NCI-H1105 treated with DMSO at 0.1 percent for 48 hours (cell line): ENCODE data around the gene KRT7.

Experiments used
- DNase-seq: peaks from one replicate; lab custom pipeline; 2025; lab: John Stamatoyannopoulos, UW

KRT7 gene

GRCh38 chr12:52232674-52233461, at the start of gene KRT7:
KRT7 (plus strand) TSS chr12:52233243; CDS start chr12:52233297, 54 bp downstream.
- no peak for DNase-seq

GRCh38 chr12:52183544-52183910, 49.5 kb upstream of the KRT7 start:
- DNase-seq, result peak; percentile 18

- no peak for DNase-seq
These were observed 49.1 kb upstream of the KRT7 start for GRCh38 chr12:52183971-52184370.

GRCh38 chr12:52184813-52185212, 48.2 kb upstream of the KRT7 start:
- no peak for DNase-seq

- DNase-seq, result no peak
These were observed 47.6 kb upstream of the KRT7 start for GRCh38 chr12:52185400-52185967.

GRCh38 chr12:52186118-52186840, 46.8 kb upstream of the KRT7 start:
- no peak for DNase-seq

- no peak for DNase-seq
These were observed 45.8 kb upstream of the KRT7 start for GRCh38 chr12:52187206-52187605.

- DNase-seq, result no peak
These were observed 45.4 kb upstream of the KRT7 start for GRCh38 chr12:52187640-52188039.

- no peak for DNase-seq
These were observed 44.4 kb upstream of the KRT7 start for GRCh38 chr12:52188658-52189057.

- no peak for DNase-seq
These were observed 43.5 kb upstream of the KRT7 start for GRCh38 chr12:52189376-52190174.

- DNase-seq, result no peak
These were observed 41.9 kb upstream of the KRT7 start for GRCh38 chr12:52190860-52191729.

- peak; percentile 71 for DNase-seq
These were observed 40.9 kb upstream of the KRT7 start, which contains the start of gene KRT80 for GRCh38 chr12:52191841-52192791. KRT80 (minus strand) TSS chr12:52192014; CDS start chr12:52191902, 112 bp downstream.

GRCh38 chr12:52193532-52193931, 39.5 kb upstream of the KRT7 start:
- DNase-seq, result no peak

GRCh38 chr12:52193991-52194390, 39.1 kb upstream of the KRT7 start:
- no peak for DNase-seq

- DNase-seq, result no peak
These were observed 37.8 kb upstream of the KRT7 start for GRCh38 chr12:52195065-52195730.

GRCh38 chr12:52197371-52198231, 35.4 kb upstream of the KRT7 start:
- peak; percentile 81 for DNase-seq

- DNase-seq, result no peak
These were observed 34.4 kb upstream of the KRT7 start for GRCh38 chr12:52198454-52199215.
